HG02623 (cell line): ENCODE measurements around the gene SH2D3A.
A peak's percentile ranks its signal among the peaks of the same experiment; 100 is the strongest.
"Not testable (repeated sequence)": the region's sequence is repeated elsewhere in the genome, so short reads cannot be mapped to it uniquely, and the experiment has no call there.

Experiments used
- ATAC-seq: cut with Tn5 transposase; IDR thresholded peaks from one replicate; pipeline ENCODE4 v1.9.1; 2021; ENCODE audit warnings: moderate library complexity; ENCODE audit not compliant: unreplicated experiment

The SH2D3A gene

GRCh38 chr19:6790194-6791128 is 23.2 kb upstream of the SH2D3A start:
- no peak for ATAC-seq

GRCh38 chr19:6788896-6789295 is 21.7 kb upstream of the SH2D3A start:
- ATAC-seq = no peak

DNA sequence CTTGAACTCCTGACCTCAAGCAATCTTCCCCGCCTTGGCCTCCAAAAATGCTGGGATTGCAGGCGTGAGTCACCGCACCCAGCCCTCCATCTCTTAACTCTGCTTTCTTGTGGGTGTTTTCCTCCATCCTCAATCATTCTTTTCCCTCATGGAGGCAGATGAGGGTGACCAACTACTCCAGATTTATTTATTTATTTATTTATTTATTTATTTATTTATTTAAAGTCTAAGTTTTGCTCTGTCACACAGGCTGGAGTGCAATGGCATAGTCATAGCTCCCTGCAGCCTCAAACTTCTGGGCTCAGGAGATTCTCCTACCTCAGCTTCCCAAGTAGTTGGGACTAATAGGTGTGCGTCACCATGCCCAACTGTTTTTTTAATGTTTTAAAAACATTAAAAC is 20.2 kb upstream of the SH2D3A start:
- ATAC-seq = no peak

DNA sequence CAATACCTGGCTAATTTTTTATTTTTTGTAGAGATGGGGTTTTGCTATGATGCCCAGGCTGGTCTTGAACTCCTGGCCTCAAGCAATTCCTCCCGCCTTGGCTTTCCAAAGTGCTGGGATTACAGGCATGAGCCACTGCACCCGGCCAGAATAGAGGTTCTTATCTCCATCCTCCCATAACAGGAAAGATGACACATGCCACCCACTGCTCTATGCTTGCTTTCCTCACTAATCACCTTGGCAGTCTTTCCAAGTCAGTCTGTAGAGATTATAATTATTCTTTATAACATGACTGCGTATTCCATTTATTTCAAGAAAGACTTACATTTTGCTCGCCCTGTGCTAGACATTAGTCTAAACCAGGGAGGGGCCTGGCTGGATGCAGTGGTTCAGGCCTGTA is 12.0 kb upstream of the SH2D3A start:
- no peak for ATAC-seq

DNA sequence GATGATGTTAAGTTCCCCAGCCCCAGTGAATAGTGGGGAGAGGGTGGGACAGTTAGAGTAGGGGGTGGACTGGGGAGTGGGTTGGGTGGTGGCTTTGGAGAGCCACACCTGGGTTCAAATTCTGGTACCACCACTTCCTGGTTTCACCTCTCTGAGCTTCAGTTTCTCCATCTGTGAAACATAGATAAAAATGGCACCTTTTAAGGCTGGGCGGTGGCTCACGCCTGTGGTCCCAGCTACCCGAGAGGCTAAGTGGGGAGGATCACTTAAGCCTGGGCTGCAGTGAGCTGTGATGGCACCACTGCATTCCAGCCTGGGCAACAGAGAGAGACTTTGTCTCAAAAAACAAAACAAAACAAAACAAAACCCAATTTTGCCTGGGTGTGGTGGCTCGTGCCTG is 11.2 kb upstream of the SH2D3A start:
- no peak for ATAC-seq

- no peak for ATAC-seq
These were observed 10.2 kb upstream of the SH2D3A start for GRCh38 chr19:6777434-6777833.

GRCh38 chr19:6776999-6777398 is 9.8 kb upstream of the SH2D3A start:
- no peak for ATAC-seq

DNA sequence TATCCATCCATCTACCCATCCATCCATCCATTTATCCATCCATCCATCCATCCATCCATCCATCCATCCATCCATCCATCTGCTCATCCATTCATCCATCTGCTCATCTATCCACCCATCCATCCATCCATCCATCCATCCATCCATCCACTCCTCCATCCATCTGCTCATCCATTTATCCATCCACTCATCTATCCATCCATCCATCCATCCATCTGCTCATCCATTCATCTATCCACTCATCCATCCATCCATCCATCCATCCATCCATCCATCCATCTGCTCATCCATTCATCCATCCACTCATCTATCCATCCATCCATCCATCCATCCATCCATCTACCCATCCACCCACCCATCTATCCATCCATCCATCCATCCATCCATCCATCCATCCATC is 8.8 kb upstream of the SH2D3A start:
- ATAC-seq = not testable (repeated sequence)

GRCh38 chr19:6774821-6775707 is 7.8 kb upstream of the SH2D3A start:
- ATAC-seq = no peak

DNA sequence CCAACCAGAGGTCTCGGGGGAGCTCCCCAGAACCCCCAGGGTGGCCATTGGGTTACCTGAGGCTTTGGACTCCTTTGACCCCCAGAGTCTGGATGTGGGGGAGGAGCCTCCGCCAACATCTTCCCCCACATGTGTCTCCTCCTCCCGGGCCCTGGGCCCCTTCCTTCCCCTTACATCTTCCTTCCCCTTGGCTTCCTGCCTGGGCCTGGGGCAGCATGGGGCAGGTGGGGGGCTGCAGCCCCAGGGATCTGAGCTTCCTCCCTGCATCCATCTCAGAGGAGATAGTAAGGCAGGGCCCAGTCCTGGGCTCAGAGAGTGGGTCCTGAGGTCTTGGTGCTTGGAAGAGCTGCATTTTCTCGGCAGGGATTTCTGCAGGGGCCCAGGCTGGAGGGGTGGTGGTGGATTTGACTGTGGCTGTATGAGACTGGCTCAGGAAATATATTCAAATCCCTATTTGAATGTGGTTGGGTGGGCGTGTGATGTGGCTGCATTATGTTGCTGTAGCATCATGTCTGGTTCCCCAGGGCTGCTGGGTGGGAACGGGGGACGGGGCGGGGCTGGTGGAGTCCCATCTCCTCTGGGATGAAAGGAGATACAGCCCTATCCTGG is 6.2 kb upstream of the SH2D3A start:
- ATAC-seq = no peak

GRCh38 chr19:6772866-6773322 is 5.7 kb upstream of the SH2D3A start:
- ATAC-seq = no peak

DNA sequence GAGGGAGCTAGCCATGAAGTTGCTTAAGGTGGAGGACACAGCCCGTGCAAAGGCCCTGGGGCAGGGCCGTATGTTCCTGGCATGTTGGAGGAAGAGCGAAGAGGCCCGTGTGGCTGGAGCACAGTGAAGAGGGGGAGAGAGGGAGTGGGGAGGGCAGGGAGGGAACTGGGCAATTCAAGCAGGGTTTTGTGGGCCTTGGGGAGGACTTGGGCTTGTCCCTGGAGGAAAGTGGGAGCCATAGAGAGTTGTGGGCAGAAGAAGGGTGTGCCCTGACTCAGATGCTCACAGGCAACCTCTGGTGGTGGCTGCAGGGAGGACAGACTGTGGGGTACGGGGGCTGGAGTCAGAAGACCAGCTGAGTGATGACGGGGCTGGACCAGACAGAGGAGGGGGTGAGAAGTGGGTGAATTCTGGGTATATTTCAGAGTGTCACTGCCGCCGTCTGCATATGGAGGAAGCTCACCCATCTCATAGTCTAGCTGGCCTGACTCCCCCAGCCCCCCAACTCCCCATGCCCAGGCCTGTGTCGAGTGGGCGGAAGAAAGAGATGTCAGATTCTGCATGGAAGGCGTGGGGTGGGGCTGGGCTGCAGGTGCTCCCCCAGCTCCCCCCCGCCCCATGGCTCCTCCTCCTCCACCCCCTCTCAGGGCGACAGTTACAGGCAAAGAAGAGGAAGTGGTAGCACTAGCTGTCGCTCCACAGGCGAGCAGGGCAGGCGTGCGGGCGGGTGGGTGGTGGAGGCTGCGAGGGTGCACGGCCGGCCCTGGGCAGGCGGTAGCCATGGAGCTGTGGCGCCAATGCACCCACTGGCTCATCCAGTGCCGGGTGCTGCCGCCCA is 5.0 kb upstream of the SH2D3A start, which contains the start of gene VAV1:
VAV1 (plus strand) TSS at position 681 of the 838 bp plus-strand sequence; CDS start at position 781, 100 bp downstream.
- peak; percentile 40 for ATAC-seq

DNA sequence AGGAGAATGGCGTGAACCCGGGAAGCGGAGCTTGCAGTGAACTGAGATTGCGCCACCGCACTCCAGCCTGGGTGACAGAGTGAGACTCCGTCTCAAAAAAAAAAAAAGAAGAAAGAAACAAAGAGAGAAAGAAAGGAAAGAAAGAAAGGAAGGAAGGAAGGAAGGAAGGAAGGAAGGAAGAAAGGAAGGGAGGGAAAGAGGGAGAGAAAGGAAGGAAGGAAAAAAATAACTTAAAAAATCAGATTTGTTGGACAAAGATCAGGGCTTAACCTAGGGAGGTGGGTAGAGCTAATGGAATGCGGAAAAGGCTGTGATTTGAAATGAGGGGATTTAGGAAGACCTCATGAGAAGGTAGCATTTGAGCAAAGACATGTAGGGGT is 4.4 kb upstream of the SH2D3A start:
- not testable (repeated sequence) for ATAC-seq

- no peak for ATAC-seq
These were observed 1.9 kb upstream of the SH2D3A start for GRCh38 chr19:6769006-6769619.

GRCh38 chr19:6768236-6768785 is 1.1 kb upstream of the SH2D3A start:
- ATAC-seq = no peak

DNA sequence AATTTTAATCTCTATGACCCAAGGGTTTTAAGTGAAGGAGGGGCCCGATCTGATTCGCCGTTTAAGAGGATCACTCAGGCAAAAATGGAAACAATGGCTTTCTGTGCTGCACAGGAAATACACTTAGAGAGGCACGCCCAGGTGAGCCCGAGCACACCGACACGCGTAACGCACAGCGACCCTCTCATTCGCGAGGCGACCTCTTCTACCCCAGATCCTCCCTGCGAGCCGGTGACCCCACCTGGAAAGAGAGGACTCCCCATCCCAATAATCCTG is 216 bp downstream of the SH2D3A start:
- peak; percentile 2 for ATAC-seq

- ATAC-seq = no peak
These were observed 716 bp downstream of the SH2D3A start for GRCh38 chr19:6766357-6767080.

DNA sequence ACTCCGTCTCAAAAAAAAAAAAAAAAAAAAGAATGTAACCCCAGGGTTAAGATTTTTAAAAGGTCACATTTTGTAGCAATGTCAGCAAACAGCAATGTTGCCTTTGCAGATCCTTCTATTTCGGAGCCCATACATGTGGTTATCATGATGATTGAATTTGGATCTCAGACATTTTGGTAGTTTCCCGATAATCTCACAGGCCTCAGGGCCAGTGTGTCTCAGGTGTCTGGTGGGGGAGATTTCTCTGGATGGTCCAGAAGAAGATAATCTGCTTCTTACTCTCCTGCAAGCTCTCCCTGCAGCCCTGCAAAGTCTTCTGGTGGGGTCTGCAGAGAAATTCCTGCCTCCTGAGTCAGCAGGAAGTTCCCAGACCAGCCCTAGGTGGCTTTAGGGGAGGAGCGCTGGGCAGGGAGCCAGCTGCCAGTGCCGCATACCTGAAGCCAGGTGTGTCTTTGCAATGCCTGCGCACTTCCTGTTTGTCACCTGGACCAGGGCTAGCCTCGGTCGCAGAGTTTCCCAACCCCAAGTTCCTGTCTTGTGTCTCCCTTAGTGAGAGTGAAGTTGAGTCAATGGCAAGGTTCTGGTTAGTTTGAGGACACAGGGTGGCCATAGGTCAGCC is 1.4 kb downstream of the SH2D3A start:
- ATAC-seq = no peak
